GM19397 (cell line): ENCODE measurements around the gene ZDHHC13.

Experiments used
- ATAC-seq: cut with Tn5 transposase; IDR thresholded peaks from one replicate; pipeline ENCODE4 v1.9.1; 2021; ENCODE audit warnings: mild to moderate bottlenecking, moderate library complexity; ENCODE audit not compliant: unreplicated experiment

ZDHHC13 gene

GRCh38 chr11:19163617-19164016 is 46.6 kb downstream of the ZDHHC13 start:
- no peak for ATAC-seq

GRCh38 chr11:19164230-19164855 is 47.4 kb downstream of the ZDHHC13 start:
- no peak for ATAC-seq

DNA sequence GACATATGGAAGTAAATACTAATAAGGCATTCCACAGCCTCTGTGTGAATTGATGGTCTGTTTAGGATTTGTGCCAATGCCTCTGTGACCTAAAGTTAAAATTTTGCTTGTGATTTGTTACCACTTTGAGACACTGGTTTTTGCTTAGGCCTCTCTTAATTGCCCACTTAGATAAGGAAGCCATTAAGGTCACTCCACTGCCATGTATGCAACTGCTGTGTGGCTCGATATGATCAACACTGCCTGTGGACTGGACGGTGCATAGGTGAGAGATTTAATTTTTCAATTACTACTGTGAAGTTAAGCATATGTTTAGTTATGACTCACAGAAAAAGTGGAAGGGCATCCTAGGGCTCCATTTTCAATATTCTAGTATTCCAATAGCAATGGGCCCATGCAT is 47.9 kb downstream of the ZDHHC13 start:
- ATAC-seq = no peak

GRCh38 chr11:19168090-19168489 is 51.1 kb downstream of the ZDHHC13 start:
- no peak for ATAC-seq

DNA sequence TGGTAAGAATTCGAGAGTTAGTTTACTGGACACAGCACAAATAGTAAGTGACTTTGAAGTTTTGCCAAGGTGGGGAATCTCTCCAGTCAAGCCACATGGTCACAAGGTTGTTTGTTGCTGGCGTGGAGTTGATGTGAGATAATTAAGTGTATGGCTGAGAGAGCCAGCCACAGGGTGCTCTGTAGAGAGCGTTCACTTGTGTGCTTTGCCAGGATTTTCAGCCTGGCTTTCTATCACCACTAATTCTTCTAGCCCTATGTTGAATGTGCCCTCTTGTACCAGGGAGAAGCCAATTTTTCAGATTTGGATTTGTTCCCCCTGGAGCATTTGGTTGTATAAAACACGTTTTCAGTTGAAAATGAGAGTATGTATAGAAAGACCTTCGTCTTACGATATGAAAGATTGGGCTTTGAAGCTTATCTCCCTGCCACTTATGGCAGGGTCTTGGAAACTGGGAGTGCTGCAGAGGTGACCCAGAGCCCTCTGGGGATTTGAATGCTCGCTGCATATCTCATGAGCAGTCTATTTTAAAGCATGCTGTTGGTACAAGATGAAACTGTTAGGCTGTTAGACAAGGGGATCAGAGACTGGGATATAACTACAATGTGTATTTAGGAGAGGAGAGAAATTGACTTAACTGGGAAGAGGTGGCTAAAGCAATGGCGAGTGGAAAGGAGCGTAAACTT is 56.2 kb downstream of the ZDHHC13 start:
- ATAC-seq = no peak

- no peak for ATAC-seq
Measured at GRCh38 chr11:19173964-19174638, 57.1 kb downstream of the ZDHHC13 start.

DNA sequence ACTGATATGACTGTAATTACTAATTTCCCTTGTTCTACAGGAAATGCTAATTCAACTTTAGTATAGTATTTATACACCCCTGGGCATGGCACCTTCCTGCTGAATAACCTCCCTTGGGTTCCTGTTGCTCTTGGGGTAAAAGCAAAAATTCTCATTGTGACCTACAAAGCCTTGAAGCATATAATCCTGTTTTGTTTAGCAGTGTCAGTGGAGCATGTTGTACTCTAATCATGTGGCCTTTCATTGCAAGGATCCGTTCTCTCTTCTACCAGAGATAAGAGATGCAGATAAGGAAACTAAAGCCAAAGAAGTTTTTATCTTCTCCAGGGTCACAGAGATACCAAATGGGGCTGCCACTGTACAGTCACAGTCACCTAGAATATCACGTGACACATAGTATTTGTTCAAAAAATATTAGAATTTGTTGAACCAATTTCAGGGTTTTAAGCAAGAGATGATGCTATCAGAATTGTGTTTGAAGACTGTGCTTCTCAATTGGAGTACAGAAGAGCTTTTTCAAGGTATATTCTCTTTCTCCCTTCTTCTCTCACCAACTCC is 59.7 kb downstream of the ZDHHC13 start:
- no peak for ATAC-seq

GRCh38 chr11:19181531-19182261 is 64.7 kb downstream of the ZDHHC13 start:
- no peak for ATAC-seq

GRCh38 chr11:19183646-19184045 is 66.7 kb downstream of the ZDHHC13 start:
- ATAC-seq = no peak

- ATAC-seq = no peak
Measured at GRCh38 chr11:19185036-19185435, 68.1 kb downstream of the ZDHHC13 start.

DNA sequence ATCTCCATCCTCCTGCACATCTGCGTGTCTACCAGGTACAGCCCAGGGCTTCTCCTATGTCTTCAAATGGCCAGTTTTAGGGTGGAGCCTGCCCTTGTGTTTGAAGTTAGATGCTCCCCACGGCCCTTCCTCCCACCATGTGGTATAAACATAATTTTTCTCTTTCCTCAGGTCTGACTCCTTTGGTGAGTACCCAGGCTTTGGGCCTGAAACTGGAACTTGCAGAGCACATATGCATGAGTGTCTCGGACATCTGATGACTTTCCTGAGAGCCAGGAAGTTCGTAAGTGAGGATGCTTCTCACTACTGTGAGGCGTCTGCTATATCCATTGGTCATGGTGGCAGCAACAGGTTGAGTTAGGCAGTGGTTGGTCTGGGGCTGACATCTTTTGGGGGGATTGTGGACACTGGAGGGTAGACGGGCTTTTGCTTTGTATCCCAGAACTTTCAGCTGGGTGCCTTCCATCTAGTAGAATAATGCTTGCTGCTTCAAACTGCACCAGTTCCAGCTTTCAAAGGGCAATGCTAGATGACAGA is 68.6 kb downstream of the ZDHHC13 start:
- ATAC-seq = no peak

DNA sequence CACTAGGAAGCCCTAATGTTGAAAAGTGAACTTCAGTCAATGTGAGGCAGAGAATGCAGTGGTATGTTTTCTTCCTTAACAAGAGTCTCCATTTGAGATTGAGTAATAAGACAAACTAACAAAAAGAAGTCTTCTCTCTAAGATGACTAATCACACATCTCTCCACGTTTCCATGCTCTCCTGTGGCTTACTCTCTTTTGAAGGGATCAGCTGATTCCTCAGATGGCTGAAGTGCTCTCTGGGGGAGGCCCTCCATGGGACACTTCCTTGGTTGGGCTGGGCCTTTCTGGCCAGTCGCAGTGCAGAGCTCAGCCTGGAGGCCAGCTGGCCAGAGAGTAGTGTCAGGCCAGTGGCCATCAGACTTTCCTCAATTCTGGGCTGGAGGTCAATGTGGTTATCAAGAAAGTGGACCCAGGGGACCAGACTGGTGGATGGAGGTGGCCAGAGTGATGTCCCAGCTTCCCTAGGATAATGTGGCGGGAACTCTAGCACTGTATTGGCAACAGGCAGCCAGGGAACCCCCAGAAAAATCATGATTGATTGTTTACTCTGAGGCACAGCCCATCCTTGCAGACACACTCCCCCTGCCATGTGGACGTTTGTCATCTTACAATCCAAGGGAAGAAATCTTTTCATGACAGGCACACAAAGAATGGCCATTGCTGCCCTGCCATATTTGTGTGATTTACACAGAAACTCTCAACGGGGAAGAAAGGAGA is 70.3 kb downstream of the ZDHHC13 start:
- no peak for ATAC-seq

DNA sequence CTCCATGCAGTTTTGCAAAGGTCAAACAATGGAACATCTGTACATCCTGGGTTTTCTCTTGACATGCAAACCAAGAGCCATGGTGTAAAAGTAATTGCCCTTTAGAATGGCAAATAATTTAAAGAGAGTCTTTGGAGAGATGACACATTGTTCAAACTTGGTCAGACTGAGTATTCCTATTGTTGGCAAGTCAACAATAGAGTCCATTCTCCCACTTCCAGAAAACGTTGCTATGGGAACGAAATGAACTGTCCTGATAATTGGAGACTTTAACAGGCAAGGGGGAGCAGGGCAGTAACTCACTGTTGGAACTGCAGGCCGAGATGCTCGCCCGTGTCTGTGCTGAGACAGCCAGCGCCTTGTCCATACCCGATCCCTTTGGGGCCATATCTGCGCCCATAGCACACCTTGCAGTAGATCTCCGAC is 70.9 kb downstream of the ZDHHC13 start:
- ATAC-seq = no peak

DNA sequence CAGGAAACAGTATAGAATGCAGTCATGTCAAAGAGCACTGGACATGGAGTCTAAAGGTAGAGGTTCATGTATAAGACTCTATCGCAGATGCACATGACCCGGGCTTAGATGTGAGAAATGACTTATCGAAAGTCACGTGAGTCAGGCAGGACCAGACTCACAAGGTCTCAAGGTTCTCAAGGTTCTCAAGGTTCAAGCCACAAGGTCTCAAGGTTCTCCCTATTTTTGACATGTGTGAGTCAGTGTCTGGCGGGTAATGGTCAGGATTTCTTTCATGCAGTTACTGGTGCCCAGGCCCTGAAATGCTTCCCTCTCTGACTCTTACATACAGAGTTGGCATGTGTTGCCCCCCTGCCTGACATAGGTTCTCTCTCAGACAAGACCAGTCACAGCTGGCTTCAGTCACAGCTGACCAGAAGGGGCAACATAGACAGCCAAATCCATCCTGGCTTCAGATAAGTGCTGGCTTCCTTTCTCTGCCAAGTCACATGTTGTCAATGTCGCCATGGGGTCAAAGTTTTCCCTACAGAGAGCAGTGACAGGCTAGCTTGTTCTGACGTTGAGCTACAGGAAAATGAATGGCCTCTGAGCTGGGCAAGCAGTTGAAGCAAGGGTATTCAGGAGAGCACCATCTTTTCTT is 74.7 kb downstream of the ZDHHC13 start:
- ATAC-seq = no peak

DNA sequence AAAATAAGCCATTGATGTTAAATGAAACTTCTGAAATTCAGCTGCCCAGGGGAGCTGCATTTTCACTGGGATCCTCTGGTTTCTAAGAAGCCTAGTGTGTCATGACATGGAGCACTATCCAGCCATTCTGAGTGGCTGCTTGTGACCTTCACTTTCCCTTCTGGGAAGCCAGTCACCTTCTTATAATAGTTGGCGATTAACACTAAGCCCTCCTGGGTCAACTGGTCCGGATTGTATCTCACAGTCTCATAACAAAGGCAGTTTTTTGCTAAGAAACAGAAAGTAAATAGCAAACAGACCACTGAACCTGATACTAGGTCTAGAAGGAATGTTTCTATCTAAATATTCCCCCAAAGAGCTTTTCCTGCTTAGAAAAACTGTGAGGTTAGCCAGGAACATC is 76.9 kb downstream of the ZDHHC13 start:
- no peak for ATAC-seq

DNA sequence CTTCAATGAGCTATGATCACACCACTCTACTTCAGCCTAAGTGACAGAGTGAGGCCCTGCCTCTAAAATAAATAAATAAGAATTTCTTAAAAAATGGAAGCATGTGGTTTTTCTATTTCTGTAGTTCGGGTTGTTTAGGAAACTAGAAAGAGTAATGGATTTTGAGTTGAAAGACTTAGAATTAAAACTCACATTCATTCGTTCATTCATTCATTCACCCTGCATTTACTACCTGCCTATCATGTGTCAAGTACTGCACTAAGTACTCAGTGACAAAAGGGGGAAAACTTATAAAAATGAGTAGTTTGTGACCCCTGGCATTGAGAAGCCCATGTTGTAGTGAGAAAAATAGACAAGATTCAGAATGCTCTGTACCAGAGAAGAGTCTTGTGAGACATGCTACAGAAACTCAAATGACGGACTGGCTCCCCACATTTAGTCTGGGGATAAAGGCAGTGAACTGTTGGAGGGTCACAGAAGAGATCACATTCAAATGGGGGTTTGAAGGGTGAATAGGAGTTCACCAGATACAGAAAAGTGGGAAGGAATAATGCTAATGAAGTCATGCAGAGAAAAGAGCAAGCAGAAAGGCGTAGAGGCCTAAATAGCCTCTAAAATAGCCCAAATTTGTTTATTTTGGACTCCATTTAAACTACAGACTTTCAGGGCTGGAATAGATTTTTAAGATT is 77.8 kb downstream of the ZDHHC13 start:
- no peak for ATAC-seq

DNA sequence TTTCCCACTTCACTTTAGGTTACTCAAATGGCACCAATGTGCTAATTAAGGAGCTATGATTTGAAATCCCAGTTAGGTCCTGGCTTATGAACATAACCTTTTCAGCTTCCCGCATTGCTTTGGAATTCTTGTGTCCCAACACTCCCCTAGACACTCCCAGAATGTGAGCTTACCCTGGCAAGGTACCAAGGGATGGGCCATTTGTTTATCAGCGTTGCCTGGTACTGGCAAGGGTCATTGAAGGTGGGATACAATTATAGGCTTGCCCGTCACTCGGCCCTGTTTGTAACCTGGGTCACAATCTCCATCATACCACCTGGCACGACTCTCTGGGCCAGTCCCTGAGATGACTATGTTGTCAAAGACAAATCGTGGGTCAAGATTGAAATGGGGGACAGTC is 79.5 kb downstream of the ZDHHC13 start:
- no peak for ATAC-seq

DNA sequence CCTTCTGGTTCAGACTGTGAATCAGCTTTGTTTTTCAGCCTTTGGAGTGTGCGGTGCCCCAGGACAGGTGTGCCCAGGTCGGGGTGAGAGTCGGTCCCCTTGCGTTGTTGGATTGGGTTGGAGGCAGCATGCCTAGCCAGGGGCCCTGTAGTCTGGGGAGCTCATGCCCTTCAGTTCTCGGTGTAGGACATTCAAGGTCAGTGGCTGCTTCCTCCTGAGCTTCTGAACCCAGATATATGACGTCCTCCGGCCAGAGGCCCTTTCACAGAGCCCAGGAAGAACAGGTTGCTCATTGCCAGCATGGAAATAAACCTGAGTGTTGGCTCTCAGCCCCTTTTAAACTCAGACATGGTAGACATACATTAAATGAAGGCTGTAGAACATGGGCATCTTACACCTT is 82.1 kb downstream of the ZDHHC13 start:
- no peak for ATAC-seq

- no peak for ATAC-seq
Measured at GRCh38 chr11:19199771-19200170, 82.8 kb downstream of the ZDHHC13 start.
